Measurements from ENCODE around the gene USP48.

GRCh38 chr1:21673277-21673780 lies 109.6 kb downstream of the USP48 start:
- TF ChIP-seq POLR2A (IDR thresholded peaks at IDR 0.05), result no peak
- TF ChIP-seq, protein P1, sequence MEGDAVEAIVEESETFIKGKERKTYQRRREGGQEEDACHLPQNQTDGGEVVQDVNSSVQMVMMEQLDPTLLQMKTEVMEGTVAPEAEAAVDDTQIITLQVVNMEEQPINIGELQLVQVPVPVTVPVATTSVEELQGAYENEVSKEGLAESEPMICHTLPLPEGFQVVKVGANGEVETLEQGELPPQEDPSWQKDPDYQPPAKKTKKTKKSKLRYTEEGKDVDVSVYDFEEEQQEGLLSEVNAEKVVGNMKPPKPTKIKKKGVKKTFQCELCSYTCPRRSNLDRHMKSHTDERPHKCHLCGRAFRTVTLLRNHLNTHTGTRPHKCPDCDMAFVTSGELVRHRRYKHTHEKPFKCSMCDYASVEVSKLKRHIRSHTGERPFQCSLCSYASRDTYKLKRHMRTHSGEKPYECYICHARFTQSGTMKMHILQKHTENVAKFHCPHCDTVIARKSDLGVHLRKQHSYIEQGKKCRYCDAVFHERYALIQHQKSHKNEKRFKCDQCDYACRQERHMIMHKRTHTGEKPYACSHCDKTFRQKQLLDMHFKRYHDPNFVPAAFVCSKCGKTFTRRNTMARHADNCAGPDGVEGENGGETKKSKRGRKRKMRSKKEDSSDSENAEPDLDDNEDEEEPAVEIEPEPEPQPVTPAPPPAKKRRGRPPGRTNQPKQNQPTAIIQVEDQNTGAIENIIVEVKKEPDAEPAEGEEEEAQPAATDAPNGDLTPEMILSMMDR (IDR thresholded peaks at IDR 0.05), result no peak

Measured in esophagus squamous epithelium (tissue), 4 donors.